Measurements from ENCODE around the gene A4GNT. TPM values are rescaled to one million over a fixed set of nuclear protein-coding genes. Genes with fewer than 3 reads are reported as not detected.

Gene A4GNT
- total RNA-seq, 2 donors from 2014 or later = not detected

DNA sequence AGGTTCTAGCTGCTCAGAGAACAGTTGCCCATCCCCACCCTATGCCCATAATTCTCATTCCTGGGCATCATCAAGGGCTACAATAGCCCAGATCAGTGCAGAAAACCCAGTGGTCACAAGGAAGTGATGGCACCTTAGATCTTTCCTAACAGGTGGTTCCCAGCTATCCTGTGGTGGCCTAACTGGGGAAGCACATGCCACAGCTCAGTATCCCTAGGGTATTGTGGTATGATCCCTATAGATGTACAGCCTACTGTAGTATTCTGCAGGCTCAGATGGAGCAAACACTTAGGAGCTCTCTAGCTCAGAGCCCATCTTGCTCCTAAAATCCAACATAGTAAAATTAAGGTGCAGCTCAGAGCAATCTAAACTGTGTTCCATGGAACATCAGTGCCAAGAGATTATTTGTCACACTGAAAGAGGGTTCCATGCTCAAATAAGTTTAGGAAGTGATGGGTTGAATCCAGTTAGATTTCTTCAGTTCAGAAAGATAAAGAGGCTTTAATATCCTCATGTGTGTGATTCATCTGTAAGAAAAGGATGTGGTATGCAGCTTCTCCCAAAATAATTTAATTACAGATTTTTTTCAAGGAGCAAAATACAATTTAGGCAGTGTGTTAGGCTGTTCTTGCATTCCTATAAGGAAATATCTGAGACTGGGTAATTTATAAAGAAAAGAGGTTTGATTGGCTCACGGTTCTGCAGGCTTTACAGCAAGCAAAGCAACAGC is 4.4 kb downstream of the A4GNT start:
- no peaks in the 10 kb centered on the region for H3K9me3 ChIP-seq
- intact Hi-C loops (cut with DNase I) = no loop called here
- TF ChIP-seq, protein P1, sequence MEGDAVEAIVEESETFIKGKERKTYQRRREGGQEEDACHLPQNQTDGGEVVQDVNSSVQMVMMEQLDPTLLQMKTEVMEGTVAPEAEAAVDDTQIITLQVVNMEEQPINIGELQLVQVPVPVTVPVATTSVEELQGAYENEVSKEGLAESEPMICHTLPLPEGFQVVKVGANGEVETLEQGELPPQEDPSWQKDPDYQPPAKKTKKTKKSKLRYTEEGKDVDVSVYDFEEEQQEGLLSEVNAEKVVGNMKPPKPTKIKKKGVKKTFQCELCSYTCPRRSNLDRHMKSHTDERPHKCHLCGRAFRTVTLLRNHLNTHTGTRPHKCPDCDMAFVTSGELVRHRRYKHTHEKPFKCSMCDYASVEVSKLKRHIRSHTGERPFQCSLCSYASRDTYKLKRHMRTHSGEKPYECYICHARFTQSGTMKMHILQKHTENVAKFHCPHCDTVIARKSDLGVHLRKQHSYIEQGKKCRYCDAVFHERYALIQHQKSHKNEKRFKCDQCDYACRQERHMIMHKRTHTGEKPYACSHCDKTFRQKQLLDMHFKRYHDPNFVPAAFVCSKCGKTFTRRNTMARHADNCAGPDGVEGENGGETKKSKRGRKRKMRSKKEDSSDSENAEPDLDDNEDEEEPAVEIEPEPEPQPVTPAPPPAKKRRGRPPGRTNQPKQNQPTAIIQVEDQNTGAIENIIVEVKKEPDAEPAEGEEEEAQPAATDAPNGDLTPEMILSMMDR (IDR thresholded peaks at IDR 0.05) = no peak
- H3K4me3 ChIP-seq = no peak overlapping the region
- no peak overlapping the region for H3K9ac ChIP-seq (ENCODE audit: low read depth in 2 of 2, low read length in 2 of 2)
- DNase-seq = no peak
- H3K4me1 ChIP-seq = no peaks in the 10 kb centered on the region
- no peaks in the 10 kb centered on the region for H3K27me3 ChIP-seq
- H3K36me3 ChIP-seq = no peaks in the 10 kb centered on the region
- no peak overlapping the region for H3K27ac ChIP-seq

DNA sequence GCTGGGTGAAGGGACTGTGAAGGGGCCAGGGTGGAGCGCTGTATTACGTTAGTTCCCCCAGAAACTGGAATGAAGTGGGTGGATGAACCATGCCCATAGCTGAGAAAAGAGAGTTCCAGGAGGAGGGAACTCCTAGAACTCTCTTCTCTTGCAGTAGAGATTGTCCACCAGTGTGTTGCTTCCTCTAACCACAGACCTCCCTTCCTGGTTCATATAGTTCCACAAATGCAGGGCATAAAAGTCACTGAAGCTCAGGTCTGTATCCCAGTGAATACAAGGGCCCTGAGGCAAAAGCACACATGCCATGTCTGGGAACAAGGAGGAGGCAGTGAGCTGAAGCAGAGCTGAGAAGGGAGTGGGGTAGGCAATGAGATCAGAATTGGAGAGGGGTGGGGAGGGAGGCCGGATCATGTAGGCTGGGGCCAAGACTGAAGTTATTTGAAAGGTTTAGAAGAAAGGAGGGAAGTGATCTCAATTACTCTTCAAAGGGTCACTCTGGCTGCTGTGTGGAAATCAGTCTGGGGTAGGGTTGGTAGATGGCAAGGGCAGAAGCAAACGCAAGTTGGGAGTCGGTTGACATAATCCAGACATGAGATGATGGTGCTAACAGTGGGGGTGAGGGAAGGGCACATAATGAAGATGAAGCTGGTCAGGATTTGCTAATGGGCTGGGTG is 6.5 kb downstream of the A4GNT start:
- Histone ChIP-seq H3K27ac (peak overlapping the region; percentile 17), H3K36me3 (no peaks in the 10 kb centered on the region), H3K9ac (ENCODE audit: low read depth in 2 of 2, low read length in 2 of 2) (no peak overlapping the region), H3K9me3 (no peaks in the 10 kb centered on the region), H3K4me3 (no peak overlapping the region), H3K27me3 (no peaks in the 10 kb centered on the region), H3K4me1 (no peaks in the 10 kb centered on the region)
- intact Hi-C loops (cut with DNase I) = no loop called here
- TF ChIP-seq, protein P1 (IDR thresholded peaks at IDR 0.05) = no peak
- DNase-seq = no peak

DNA sequence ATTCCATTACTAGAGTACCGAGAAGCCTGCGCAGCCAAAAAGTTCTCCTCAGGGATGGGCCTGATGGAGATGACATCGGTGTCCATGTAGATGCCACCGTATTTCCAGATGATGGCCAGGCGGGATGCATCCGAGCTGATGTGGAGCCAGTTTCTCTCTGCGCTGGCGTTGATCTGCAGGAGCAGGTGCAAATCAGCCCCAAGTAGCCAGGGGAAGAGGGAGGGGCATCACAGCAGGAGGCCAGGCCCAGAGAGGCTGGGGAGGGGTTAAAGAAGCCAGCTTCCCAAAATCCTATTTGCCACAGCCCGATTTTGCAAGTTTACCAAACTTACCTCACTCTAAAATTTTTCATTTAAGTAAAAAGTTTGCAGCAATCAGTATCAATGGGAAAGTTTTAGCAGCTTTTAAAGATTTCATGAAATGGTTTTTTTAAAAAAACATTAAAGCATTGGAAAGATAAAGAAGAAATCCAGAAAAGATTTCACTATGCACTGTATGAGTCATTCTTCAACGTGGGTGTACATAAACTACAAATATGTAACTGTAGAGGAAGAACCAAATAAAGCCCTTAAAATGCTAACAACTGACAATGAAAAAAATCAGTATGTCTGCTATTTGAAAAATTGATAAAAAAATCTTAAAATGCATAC is 7.4 kb downstream of the A4GNT start:
- H3K4me1 ChIP-seq = no peaks in the 10 kb centered on the region
- no peaks in the 10 kb centered on the region for H3K9me3 ChIP-seq
- DNase-seq = no peak
- H3K27ac ChIP-seq = no peak overlapping the region
- intact Hi-C loops (cut with DNase I) = no loop called here
- no peaks in the 10 kb centered on the region for H3K27me3 ChIP-seq
- TF ChIP-seq, protein P1 (IDR thresholded peaks at IDR 0.05) = no peak
- no peak overlapping the region for H3K9ac ChIP-seq (ENCODE audit: low read depth in 2 of 2, low read length in 2 of 2)
- no peaks in the 10 kb centered on the region for H3K36me3 ChIP-seq
- no peak overlapping the region for H3K4me3 ChIP-seq

DNA sequence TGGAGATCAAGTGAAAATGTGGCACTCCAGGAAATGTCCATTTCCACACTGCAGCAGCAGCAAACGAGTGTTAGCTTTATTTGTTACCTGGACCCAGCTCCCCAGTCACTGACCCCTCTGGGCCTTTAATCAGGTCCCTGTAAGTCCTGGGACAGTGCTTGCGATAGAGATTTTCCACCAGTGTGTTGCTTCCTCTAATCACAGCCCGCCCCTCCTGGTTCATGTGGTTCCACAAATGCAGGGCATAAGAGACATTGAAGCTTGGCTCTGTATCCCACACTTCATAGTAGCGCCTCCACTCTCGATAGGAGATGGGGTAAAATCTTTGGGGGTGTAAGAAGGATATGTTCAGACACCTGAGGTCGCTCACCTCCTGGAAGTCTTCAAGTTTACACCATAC is 8.0 kb downstream of the A4GNT start:
- H3K4me3 ChIP-seq = no peak overlapping the region
- no peaks in the 10 kb centered on the region for H3K27me3 ChIP-seq
- intact Hi-C loops (cut with DNase I) = no loop called here
- DNase-seq = no peak
- H3K36me3 ChIP-seq = no peaks in the 10 kb centered on the region
- H3K27ac ChIP-seq = no peak overlapping the region
- H3K4me1 ChIP-seq = no peaks in the 10 kb centered on the region
- no peak overlapping the region for H3K9ac ChIP-seq (ENCODE audit: low read depth in 2 of 2, low read length in 2 of 2)
- TF ChIP-seq, protein P1 (IDR thresholded peaks at IDR 0.05) = no peak
- no peaks in the 10 kb centered on the region for H3K9me3 ChIP-seq

DNA sequence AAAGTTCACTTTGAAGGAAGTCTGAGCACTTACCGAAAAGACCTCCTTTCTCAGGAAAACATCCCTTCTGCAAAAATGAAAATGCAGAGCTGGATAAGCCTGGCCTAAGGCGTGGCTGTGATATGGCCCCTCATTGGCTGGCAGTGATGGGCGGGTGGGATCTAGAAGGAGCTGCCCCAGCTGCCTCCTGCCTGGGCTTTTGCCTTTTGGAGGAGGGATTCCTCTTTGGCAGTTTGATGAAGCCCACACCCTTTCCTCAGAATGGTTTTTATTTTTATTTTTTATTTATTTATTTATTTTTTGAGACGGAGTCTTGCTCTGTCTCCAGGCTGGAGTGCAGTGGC is 12.8 kb downstream of the A4GNT start:
- TF ChIP-seq, protein P1 (IDR thresholded peaks at IDR 0.05) = no peak
- no peak for DNase-seq
- intact Hi-C loops (cut with DNase I) = loop anchor here (2.0 kb wide), 1 partner anchor 51 kb away; no protein-coding TSS in a partner anchor
- Histone ChIP-seq H3K9ac (ENCODE audit: low read depth in 2 of 2, low read length in 2 of 2) (no peak overlapping the region), H3K27ac (no peak overlapping the region), H3K27me3 (no peaks in the 10 kb centered on the region), H3K36me3 (no peaks in the 10 kb centered on the region), H3K9me3 (no peaks in the 10 kb centered on the region), H3K4me3 (no peak overlapping the region), H3K4me1 (no peaks in the 10 kb centered on the region)
